ENCODE results near the gene GPSM3. TPM values are rescaled to one million over a fixed set of nuclear protein-coding genes. Genes with fewer than 3 reads are reported as not detected.
A peak's percentile ranks its signal among the peaks of the same experiment; 100 is the strongest.
"Not testable (repeated sequence)": the region's sequence is repeated elsewhere in the genome, so short reads cannot be mapped to it uniquely, and the experiment has no call there.

Gene GPSM3
- total RNA-seq: 1.5 TPM

GRCh38 chr6:32192608-32193039, at the start of gene GPSM3:
Gene GPSM3 (minus strand): TSS chr6:32192643. CDS start chr6:32192513, 130 bp downstream.
- DNase-seq: peak; percentile 36

- no peak for DNase-seq
These were observed 48.2 kb upstream of the GPSM3 start for GRCh38 chr6:32240686-32241085.

GRCh38 chr6:32239462-32239861, 47.0 kb upstream of the GPSM3 start:
- no peak for DNase-seq

GRCh38 chr6:32234934-32235333, 42.5 kb upstream of the GPSM3 start:
- no peak for DNase-seq

GRCh38 chr6:32226434-32226833, 34.0 kb upstream of the GPSM3 start:
- no peak for DNase-seq

GRCh38 chr6:32224696-32225095, 32.3 kb upstream of the GPSM3 start:
- DNase-seq: no peak

GRCh38 chr6:32223258-32224235, 31.1 kb upstream of the GPSM3 start, which contains the start of gene NOTCH4:
Gene NOTCH4 (minus strand): TSS chr6:32224067. CDS start chr6:32223928, 139 bp downstream.
- DNase-seq: no peak

- peak; percentile 14 for DNase-seq
These were observed 30.1 kb upstream of the GPSM3 start for GRCh38 chr6:32222333-32223230.

- DNase-seq: no peak
These were observed 27.6 kb upstream of the GPSM3 start for GRCh38 chr6:32220021-32220420.

GRCh38 chr6:32218167-32218566, 25.7 kb upstream of the GPSM3 start:
- no peak for DNase-seq

- DNase-seq: no peak
These were observed 24.6 kb upstream of the GPSM3 start for GRCh38 chr6:32216998-32217397.

GRCh38 chr6:32216285-32216684, 23.8 kb upstream of the GPSM3 start:
- no peak for DNase-seq

- no peak for DNase-seq
These were observed 23.2 kb upstream of the GPSM3 start for GRCh38 chr6:32215617-32216016.

GRCh38 chr6:32214126-32214525, 21.7 kb upstream of the GPSM3 start:
- no peak for DNase-seq

- DNase-seq: no peak
These were observed 21.2 kb upstream of the GPSM3 start for GRCh38 chr6:32213649-32214048.

- DNase-seq: no peak
These were observed 19.8 kb upstream of the GPSM3 start for GRCh38 chr6:32212076-32212760.

- DNase-seq: not testable (repeated sequence)
These were observed 19.0 kb upstream of the GPSM3 start for GRCh38 chr6:32211432-32211831.

- no peak for DNase-seq
These were observed 17.8 kb upstream of the GPSM3 start for GRCh38 chr6:32210191-32210601.

- DNase-seq: no peak
These were observed 16.6 kb upstream of the GPSM3 start for GRCh38 chr6:32208996-32209395.

GRCh38 chr6:32204268-32204715, 11.8 kb upstream of the GPSM3 start:
- DNase-seq: no peak

GRCh38 chr6:32203426-32204267, 11.2 kb upstream of the GPSM3 start:
- no peak for DNase-seq

Measured in tongue (tissue), 2 donors.